Stimulated activated CD4-positive, alpha-beta T cell treated with anti-CD3 and anti-CD28 coated beads, TNF-alpha, amount 100 ng/mL, for 24 hours (primary cell): Measurements from ENCODE around the gene B4GALT3.
"Not testable (repeated sequence)": the region's sequence is repeated elsewhere in the genome, so short reads cannot be mapped to it uniquely, and the experiment has no call there.

ENCODE experiments used
- DNase-seq, 3 experiments: peaks; one replicate each; pipeline ENCODE4 v3.0.0-alpha.2; 2020; ENCODE audit warnings: low read depth in 3 of 3

The B4GALT3 gene

DNA sequence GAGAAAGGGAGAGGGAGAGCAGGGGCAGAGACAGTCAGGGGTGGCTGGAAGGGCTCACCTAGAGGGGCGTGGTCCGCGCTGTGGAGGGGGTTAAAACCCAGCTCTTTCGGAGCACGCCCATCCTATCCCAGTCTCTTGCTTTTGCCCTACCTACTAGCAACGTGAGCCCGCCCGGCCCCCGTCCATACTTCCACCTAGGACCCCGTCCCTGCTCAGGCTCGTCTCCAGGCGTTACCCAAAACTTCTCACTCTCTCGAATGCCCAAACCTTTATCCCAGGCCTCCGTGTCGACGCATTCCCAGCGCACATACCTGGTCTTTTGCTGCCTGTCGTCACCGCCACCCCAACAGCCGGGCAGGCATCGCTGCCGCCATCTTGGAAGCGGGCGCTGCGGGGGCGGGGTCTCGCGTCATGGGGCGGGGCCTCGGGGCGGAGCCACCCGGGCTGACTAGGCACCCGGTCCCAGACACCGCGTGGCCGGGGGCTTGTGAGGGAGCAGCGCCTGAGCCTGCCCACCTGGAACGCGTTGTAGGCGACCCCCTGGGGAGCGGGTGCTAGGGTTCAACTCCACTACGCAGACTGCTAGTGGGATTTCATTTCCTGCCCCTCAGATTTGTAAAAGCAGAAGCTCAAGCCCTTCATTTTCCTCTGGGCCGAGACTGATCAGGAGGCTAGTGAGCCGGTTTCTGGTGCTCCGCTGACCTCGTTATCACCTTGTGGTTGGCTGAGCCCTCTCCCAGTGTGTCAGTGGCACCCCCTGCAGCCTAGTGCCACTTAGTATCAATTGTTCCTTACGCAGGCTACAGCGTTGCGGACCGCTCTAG is at the start of gene B4GALT3:
Gene B4GALT3, minus strand, starts transcription at position 396 of the 824 bp plus-strand sequence. CDS start 1,447 bp downstream, outside the sequence.
- peak; percentile 91 to 97 (median 93) for DNase-seq

DNA sequence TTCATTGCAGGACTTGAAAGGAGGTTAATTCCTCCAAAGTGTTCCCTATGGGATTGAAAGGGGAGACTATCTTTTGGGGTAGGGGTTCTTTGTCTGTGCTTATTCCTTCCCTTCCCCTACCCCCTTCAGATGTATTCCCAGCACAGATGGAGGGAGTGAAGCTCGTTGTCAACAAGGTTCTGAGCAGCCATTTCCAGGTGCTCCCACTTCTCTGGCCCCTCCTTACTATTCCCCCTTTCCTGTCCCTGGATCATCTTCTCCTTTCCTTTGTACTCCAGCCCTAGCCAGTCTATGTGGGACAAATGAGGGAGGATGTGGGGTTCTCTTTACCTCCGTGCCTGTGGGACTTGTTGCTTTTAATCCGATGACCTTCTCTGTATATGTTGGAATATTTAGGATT is 49.5 kb upstream of the B4GALT3 start:
- DNase-seq: no peak

DNA sequence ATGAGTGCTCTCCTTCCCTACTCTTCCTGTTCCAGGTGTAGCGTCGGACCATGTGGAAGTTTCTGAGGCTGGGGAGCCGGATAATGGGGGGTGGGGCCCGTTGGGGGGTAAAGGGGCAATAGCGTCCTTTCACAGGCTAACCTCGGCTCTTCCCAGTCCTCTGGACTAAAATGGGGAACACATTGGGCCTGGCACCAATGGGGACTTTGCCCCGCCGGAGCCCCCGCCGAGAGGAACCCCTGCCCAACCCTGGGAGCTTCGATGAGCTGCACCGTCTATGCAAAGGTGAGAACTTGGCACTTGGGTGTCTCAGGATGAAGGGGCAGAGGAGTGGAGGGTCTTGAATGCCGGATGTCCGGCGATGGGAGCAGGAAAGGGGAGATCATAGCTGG is 49.0 kb upstream of the B4GALT3 start:
- no peak for DNase-seq

DNA sequence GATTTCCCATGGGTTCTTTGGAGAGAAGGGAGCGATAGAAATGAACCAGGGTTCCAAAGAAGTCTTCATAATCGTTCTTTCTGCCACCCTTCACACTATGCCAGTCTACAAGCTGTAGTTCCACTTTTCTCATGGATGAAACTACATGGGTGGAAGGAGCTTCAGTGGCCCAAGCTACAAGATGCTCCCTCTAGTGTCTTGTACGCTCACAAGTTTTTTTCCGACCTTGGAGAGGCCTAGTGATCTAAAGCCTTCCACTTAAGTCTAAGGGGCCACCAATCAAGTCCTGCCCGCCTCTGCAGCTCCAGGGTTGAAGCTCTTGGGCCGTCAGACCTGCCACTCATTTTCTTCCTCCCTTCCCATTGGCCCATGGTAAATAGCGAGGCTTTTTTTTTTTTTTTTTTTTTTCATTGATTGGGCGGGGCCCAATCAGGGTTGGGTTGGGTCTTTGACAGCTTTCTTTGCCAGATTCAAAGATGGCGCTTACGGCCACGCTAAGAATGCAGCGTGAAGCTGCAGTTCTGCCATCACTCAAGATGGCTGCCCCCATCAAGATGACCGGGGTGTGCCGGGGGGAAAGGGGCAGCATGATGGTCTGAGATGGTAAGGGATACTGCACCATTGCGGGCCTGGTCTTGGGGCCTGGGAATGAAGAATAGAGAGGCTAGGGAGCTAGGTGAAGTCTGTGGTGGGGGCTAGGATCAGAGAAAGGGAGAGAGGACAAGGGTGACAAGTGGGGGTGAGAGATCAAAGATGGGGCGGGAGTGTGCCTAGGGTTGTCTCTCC is 48.4 kb upstream of the B4GALT3 start, which contains the start of gene TOMM40L:
Gene TOMM40L, plus strand, starts transcription at position 527 of the 786 bp plus-strand sequence. CDS start 430 bp downstream, outside the sequence.
- peak; percentile 72 to 80 (median 78) for DNase-seq

DNA sequence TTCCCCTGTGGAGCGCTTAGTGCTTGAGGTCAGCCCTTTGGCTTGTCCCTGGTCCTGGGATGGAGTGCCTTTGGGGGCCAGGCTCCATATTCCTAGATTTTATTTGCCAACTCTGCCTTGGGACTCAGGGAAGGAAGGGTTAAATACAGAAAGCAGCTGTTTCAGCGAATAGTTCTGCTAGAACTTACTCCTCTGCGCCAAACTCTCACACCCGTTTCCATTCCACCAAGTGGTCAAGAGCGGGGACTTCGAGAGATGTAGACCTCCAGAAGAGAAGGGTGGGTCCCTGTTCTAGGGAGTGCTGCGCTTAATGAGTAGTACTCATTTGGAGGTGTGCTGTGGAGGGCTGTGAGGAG is 47.8 kb upstream of the B4GALT3 start:
- no peak for DNase-seq

DNA sequence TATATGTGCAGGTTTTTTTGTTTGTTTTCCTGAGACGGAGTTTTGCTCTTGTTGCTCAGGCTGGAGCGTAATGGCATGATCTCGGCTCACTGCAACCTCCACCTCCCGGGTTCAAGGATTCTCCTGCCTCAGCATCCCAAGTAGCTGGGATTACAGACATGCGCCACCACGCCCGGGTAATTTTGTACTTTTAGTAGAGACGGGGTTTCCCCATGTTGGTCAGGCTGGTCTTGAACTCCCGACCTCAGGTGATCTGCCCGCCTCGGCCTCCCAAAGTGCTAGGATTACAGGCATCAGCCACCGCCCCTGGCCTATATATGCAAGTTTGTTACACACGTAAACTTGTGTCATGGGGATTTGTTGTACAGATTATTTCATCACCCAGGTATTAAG is 47.4 kb upstream of the B4GALT3 start:
- not testable (repeated sequence) for DNase-seq

DNA sequence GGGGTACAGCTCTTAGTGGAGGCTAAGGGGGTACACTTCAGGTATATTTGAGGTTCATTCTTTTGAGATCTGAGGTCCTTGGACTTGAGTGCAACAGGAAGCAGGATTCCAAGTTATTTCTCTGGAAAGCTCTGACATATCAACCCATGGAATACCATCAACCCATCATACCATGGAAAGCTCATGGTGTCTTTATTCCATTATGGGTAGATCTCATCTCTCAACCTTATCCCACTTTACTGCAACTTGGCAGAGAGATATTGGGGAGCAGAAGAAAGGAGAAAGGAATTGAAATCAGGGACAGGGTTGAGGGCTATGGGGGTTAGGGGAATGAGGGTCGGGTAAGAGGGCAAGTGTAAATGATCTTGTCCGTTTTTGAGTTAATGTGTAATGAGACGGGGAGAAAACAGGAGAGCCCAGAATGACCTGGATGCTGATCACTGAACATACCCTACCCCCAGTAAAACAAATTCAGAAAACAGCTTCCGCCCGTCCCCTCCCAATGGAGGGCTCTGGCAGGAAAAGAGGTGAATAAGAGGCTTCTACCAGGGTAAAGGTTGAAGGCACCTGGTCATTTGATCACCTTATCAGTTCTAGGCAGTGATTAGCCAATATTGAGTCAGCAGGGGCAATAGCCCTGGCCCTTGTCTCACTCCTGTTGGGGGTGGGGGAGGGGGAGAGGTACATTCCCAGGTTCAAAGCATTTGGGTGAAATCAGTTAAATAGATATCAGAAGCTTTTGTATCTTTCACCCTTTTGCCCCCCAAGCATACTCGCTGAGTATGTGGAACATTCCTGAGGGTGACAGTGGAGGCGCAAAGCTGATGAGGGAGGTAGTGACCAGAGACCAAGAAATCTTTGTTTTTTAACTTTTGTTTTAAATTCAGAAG is 46.7 kb upstream of the B4GALT3 start:
- DNase-seq: no peak

DNA sequence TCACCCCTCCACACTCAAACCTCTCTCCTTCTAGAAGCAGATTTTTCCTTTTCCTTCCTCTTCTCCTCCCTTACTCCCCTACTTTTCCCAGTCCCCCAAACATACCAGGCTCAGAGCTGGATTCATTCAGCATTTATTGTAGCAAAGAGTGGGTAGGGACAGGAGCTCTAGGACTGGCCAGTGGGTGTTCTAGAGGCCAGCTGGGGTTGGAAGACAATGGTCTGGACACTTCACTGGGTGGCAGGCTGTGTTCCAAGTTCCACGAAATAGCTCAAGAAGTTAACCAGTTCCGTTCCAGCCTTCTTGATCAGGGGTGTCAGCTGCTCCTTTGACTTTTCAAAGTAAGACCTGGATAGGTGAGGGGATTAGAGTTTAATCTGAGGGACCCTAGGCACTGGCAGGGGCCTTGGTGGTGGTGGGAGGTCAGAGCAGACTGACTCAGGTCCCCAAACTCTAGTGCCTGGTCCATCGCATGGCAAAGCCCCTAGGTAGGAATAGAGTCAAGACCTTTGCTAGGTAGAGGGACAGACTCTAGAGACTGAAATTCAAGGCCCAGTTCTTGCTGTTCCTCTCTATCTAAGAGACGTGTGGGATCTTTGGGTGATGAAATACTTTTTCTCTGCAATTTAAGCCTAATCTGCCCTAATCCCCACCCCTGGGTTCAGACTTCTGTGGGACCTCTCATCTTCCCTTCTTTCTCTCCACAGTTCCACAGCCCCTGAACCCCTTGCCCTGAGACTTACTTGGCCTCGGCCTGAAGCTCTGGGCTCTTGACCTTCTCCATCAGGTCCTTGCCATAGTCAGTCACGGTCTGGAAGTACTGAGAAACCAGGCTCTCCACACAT is 45.1 kb upstream of the B4GALT3 start:
- DNase-seq: no peak

DNA sequence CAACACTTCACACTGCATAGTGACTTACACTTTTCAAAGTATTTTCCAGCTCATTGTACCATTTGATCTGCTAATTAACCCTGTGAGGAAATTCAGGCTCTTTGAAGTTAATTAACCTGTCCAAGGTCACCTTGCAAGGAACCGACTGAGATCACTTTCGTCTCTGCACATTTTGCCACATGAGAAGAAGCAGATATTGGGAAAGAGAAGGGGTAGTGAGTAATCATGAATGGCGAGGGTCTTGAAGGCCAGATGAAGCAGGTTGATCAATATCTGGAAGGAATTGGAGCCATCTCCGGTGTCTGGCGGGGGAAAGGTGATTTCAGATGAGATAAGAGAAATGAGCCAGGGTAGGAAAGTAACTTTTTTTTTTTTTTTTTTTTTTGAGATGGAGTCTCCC is 42.7 kb upstream of the B4GALT3 start:
- no peak for DNase-seq

DNA sequence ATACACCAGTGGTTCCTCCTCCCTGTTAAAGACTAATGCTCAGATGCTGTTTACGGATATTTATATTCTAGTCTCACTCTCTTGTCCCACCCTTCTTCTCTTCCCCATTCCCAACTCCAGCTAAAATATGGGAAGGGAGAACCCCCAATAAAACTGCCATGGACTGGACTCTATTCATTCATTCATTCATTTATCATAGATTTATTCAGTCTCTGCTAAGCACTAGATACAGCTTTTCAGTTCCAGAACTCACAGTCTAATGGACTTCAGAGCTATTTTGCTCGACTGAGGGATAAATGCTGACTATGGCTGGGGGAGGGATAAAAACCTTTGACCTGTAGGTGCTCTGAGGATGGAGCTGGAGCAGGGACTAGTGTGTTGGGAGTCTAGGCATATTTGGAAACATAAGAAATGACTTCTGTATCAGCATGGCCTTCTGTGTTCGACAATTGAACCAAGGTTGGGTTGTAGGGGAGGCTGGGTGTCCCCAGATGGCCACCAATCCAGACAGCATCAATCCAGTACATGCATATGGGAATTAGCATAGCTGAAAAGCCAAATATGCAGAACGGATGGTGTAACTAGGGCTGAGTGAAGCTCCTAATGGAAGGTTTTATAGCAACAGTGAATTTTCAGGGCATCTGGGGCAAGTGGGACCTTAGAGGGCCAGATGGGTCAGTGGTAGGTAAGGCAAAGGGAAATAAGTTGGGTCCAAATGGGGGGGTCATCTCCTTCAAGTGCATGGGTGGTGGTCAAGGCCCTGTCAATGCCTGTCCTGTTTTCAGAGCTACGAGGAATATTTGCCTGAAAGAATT is 42.0 kb upstream of the B4GALT3 start:
- DNase-seq: no peak

DNA sequence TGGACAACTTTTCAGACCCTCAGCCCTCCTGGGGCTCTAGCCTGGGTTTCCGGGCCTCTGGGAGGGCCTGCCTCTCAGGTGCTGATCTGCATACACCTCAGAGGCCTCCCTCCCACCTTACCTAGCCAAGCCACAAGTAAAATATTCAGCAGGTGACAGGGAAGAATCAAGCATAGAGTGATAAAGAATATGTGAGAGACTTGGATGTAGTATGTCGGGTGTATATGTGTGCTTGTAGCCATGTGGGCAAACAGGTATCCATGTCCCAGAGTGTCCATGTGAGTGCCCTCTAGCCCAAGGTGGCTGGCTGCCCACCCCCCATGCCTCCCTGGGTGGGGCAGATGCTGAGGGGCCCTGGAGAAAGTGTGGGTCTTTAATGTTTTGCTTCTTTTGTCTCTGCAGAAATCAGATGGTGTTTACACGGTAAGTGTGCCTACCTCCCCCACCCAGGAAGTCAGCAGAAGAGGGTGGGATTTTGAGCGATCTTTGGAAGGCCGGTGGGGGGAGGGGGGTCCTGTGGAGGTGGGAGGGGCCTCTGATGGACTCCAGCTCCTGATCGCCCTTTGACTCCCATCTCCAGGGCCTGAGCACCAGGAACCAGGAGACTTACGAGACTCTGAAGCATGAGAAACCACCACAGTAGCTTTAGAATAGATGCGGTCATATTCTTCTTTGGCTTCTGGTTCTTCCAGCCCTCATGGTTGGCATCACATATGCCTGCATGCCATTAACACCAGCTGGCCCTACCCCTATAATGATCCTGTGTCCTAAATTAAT is 41.2 kb upstream of the B4GALT3 start:
- no peak for DNase-seq

DNA sequence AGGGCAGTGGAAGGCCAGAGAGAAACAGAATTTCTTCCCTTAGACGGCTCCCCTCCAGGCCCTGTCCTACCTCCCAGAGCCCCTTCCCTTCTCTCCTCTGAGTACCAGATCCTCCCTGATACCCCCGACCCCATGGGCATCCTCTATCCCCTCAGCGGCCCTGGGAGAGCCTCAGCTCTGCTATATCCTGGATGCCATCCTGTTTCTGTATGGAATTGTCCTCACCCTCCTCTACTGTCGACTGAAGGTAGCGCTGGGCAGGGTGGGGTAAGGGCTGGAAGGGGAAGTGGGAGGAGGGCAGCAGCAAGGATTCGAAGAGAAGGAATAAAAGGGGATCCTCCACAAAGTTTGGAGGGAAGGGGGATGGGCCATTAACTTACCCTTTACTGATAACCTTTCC is 40.5 kb upstream of the B4GALT3 start:
- DNase-seq: no peak

DNA sequence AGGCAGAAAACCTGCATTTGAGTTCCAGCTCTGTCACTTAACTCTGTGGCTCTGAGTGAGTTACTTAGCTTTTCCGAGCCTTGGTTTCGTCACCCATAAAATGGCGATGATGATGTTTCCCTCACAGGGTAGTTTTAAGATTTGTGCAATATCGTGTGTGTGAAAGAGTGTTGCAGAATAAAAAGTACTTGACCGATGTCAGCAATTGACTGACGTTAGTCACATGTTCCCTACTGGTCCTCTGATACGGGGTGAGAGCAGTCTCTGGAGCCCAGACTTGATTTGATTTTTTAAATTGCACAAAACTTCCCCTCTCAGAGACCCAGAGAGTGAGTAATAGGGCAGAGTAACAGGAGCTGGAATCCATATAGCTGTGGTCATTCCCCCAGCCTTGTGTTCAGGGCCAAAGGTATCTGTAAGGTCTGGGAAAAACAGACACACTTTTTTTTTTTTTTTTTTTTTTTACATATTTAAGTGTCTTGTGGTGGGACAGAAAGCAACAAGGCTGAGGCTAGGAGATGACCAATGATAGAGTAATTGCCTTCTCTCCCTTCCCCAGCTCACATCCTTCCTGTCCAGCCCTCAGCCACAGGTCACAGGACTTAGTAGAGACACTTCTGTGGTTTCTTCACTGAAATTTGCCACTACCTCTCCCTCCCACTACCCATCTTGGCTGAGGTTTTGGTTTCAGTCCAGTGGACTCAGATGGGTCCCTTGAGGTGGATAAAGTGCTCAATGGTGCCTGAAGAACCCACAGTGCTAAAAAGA is 39.8 kb upstream of the B4GALT3 start:
- no peak for DNase-seq

DNA sequence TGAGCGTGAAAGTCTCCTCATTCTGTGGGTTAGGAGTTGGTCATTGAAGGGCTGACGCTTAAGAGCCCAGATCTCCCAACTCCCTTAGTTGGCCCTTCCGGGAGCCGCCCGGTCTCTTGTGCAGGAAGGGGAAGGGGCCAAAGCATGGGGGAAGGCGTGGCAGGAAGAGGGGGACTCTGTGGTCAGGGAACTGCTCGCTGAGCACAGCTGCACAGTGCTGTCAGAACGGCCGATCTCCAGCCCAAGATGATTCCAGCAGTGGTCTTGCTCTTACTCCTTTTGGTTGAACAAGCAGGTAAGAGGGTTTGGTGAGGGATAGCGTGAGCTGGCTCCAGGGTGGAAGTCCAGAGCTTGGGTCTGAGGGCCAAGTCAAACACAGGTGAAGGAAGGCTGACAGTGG is 37.8 kb upstream of the B4GALT3 start, which contains the start of gene FCER1G:
Gene FCER1G, plus strand, starts transcription at position 220 of the 400 bp plus-strand sequence. Its CDS starts 27 bp downstream, at position 247.
- DNase-seq: no peak

DNA sequence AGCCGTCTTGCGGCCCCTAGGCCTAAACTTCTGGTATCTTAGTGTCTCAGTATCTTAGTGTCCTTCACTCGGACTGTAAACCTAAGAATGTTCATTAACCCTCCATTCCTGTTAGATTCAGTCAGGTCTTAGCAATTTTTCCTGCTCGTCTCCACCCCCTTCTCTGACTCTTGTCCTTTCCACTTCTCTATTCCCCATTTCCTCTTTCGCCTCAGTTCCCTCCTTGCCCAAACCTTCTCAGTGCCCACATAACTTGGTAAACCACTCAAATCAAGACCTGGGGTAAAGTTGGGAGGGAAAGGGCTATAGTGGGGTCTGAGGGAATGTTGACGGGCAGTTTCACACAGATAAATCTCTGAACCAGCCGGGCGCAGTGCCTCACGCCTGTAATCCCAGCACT is 37.1 kb upstream of the B4GALT3 start:
- DNase-seq: no peak

DNA sequence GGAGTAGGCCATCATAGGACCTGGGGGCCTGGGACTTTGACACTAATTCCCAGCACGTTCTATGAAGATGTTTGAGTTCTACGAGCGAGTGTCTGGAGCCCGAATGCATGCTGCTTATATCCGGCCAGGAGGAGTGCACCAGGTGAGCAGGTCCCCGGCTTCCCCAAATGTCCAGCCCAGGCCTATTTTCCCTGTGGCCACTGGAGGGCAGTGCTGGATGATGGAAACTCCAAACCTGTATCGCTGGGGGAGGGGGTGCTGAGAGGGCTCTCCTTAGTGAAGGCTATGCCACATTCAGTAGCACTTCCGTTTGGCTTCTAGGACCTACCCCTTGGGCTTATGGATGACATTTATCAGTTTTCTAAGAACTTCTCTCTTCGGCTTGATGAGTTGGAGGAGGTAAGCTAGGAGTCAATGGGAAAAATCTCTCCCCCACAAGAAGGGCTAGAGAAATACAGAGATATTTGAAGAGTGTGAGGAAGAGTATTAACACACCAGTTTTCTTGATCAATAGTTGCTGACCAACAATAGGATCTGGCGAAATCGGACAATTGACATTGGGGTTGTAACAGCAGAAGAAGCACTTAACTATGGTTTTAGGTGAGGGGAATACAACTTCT is 32.6 kb upstream of the B4GALT3 start:
- peak; percentile 43 to 63 (median 62) for DNase-seq

DNA sequence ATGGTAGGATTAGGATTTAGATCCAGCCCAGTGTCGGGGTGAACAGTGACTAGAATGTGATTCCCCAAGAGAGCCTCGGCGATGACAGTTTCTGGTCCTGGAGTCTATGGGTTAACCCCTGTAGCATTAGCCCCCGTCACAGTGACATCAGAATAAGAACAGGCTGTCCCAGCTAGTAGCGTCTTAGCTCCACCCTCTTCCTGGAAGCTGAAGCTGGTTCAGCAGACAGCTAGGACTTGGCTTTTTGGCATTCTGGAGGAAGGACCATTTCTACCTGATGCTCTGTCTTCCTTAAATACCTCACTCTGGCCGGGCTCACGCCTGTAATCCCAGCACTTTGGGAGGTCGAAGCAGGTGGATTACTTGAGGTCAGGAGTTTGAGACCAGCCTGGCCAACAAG is 29.9 kb upstream of the B4GALT3 start:
- DNase-seq: no peak
